Measurements from ENCODE around the gene ATP4A. TPM values are rescaled to one million over a fixed set of nuclear protein-coding genes. Genes with fewer than 3 reads are reported as not detected.

Gene ATP4A
- total and polyA plus RNA-seq, 9 of the 15 experiments (the other 6 are each of a cell fraction or from before 2014, with no cell fraction given) = 0.15 TPM; not detected in 8

GRCh38 chr19:35601971-35602370 is 38.5 kb upstream of the ATP4A start:
- Histone ChIP-seq H2AFZ (ENCODE audit: low read depth, low read length) (no peak overlapping the region), H3K9ac (ENCODE audit: insufficient read depth in 1 of 2, low read depth in 2 of 2, low read length in 2 of 2) (no peak overlapping the region), H3K9me1 (ENCODE audit: control insufficient read depth, insufficient read depth, low read length) (no peaks in the 10 kb centered on the region), H3K4me3 (no peak overlapping the region), H3K27ac (ENCODE audit: extremely low read depth, low read depth, low read length) (no peak overlapping the region), H3K4me2 (ENCODE audit: insufficient read depth, low read length) (no peak overlapping the region), H3K4me1 (replicated peaks in 1 of 2; ENCODE audit: control insufficient read depth in 2 of 2, insufficient read depth in 2 of 2, low read length in 2 of 2) (no peaks in the 10 kb centered on the region; a peak in 1 of 5 replicates), H3K79me2 (ENCODE audit: control insufficient read depth, insufficient read depth, low read length) (no peaks in the 10 kb centered on the region), H3K27me3 (ENCODE audit: control insufficient read depth in 2 of 2, insufficient read depth in 2 of 2, low read length in 2 of 2) (peaks cover 12 to 28% of the 10 kb centered on the region in 2 experiments), H4K20me1 (replicated peaks; ENCODE audit: control insufficient read depth, insufficient read depth, low read length) (no peaks in the 10 kb centered on the region), H3K9me3 (replicated peaks; ENCODE audit: control insufficient read depth, insufficient read depth, low read depth, low read length) (no peaks in the 10 kb centered on the region; the same call in 1 of the 2 replicates), H3K36me3 (ENCODE audit: control insufficient read depth, insufficient read depth, low read length) (no peaks in the 10 kb centered on the region)
- CTCF ChIA-PET (ENCODE audit: low intra/inter-chr PET ratio) = no interaction called here
- no peak for FAIRE-seq
- BruUV-seq (replicated peaks) = no TSS peak
- ATAC-seq = no peak
- DNase-seq (ENCODE audit: extremely low read depth in 1 of 4, low spot score in 3 of 4) = no peak
- no peak for TF ChIP-seq NR2C2 (CRISPR knock-in tag; IDR thresholded peaks at IDR 0.05)
- no peak for TF ChIP-seq NR2C2 (tag; IDR thresholded peaks at IDR 0.05)
- TF ChIP-seq MEIS2 (IDR thresholded peaks at IDR 0.05; ENCODE audit: partially characterized antibody) = peak; percentile 14
- TF ChIP-seq, protein P1, sequence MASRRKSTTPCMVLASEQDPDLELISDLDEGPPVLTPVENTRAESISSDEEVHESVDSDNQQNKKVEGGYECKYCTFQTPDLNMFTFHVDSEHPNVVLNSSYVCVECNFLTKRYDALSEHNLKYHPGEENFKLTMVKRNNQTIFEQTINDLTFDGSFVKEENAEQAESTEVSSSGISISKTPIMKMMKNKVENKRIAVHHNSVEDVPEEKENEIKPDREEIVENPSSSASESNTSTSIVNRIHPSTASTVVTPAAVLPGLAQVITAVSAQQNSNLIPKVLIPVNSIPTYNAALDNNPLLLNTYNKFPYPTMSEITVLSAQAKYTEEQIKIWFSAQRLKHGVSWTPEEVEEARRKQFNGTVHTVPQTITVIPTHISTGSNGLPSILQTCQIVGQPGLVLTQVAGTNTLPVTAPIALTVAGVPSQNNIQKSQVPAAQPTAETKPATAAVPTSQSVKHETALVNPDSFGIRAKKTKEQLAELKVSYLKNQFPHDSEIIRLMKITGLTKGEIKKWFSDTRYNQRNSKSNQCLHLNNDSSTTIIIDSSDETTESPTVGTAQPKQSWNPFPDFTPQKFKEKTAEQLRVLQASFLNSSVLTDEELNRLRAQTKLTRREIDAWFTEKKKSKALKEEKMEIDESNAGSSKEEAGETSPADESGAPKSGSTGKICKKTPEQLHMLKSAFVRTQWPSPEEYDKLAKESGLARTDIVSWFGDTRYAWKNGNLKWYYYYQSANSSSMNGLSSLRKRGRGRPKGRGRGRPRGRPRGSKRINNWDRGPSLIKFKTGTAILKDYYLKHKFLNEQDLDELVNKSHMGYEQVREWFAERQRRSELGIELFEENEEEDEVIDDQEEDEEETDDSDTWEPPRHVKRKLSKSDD (conservative IDR thresholded peaks at IDR 0.05; ENCODE audit: low read length) = no peak
- TF ChIP-seq, protein P2, sequence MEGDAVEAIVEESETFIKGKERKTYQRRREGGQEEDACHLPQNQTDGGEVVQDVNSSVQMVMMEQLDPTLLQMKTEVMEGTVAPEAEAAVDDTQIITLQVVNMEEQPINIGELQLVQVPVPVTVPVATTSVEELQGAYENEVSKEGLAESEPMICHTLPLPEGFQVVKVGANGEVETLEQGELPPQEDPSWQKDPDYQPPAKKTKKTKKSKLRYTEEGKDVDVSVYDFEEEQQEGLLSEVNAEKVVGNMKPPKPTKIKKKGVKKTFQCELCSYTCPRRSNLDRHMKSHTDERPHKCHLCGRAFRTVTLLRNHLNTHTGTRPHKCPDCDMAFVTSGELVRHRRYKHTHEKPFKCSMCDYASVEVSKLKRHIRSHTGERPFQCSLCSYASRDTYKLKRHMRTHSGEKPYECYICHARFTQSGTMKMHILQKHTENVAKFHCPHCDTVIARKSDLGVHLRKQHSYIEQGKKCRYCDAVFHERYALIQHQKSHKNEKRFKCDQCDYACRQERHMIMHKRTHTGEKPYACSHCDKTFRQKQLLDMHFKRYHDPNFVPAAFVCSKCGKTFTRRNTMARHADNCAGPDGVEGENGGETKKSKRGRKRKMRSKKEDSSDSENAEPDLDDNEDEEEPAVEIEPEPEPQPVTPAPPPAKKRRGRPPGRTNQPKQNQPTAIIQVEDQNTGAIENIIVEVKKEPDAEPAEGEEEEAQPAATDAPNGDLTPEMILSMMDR (IDR thresholded peaks at IDR 0.05 in 2 of 3, conservative IDR thresholded peaks at IDR 0.05 in 1 of 3; ENCODE audit: insufficient read depth in 2 of 3, low read depth in 1 of 3, low read length in 3 of 3) = no peak
- no peak for TF ChIP-seq CEBPB (tag; IDR thresholded peaks at IDR 0.05)
- no peak for TF ChIP-seq SMAD2 (IDR thresholded peaks at IDR 0.05; ENCODE audit: low read depth, low read length)
- WGBS (ENCODE audit: insufficient coverage, low coverage, missing lambda C conversion rate) = 7% methylated on average over 3 of the region's 3 CpGs
- POLR2A ChIA-PET = interaction anchor here (1.7 kb wide), 1 partner anchor 11 kb away, joined by 4 read pairs; the partner anchor contains the start of gene HAUS5
- in situ Hi-C loops (cut with MboI) = no loop called here
- intact Hi-C loops (cut with micrococcal nuclease) = no loop called here

Data from K562 (cell line).